Measurements from ENCODE around the gene ATP1A2.
"Not testable (repeated sequence)": the region's sequence is repeated elsewhere in the genome, so short reads cannot be mapped to it uniquely, and the experiment has no call there.

Gene ATP1A2

GRCh38 chr1:160124705-160125478 is 9.3 kb downstream of the ATP1A2 start:
- peak; percentile 83 for DNase-seq (ENCODE audit: low spot score)

- peak; percentile 57 for DNase-seq (ENCODE audit: low spot score)
These were observed 10.2 kb downstream of the ATP1A2 start for GRCh38 chr1:160125746-160126145.

GRCh38 chr1:160126342-160126741 is 10.8 kb downstream of the ATP1A2 start:
- DNase-seq (ENCODE audit: low spot score) = not testable (repeated sequence)

- DNase-seq (ENCODE audit: low spot score) = no peak
These were observed 11.8 kb downstream of the ATP1A2 start for GRCh38 chr1:160127381-160127780.

- DNase-seq (ENCODE audit: low spot score) = peak; percentile 85
These were observed 12.4 kb downstream of the ATP1A2 start for GRCh38 chr1:160127865-160128523.

GRCh38 chr1:160128636-160129035 is 13.1 kb downstream of the ATP1A2 start:
- no peak for DNase-seq (ENCODE audit: low spot score)

GRCh38 chr1:160129046-160129445 is 13.5 kb downstream of the ATP1A2 start:
- DNase-seq (ENCODE audit: low spot score) = peak; percentile 52

GRCh38 chr1:160129558-160129957 is 14.0 kb downstream of the ATP1A2 start:
- no peak for DNase-seq (ENCODE audit: low spot score)

- no peak for DNase-seq (ENCODE audit: low spot score)
These were observed 14.4 kb downstream of the ATP1A2 start for GRCh38 chr1:160129966-160130365.

- no peak for DNase-seq (ENCODE audit: low spot score)
These were observed 14.9 kb downstream of the ATP1A2 start for GRCh38 chr1:160130486-160130885.

GRCh38 chr1:160130939-160131338 is 15.4 kb downstream of the ATP1A2 start:
- no peak for DNase-seq (ENCODE audit: low spot score)

GRCh38 chr1:160131803-160132565 is 16.4 kb downstream of the ATP1A2 start:
- DNase-seq (ENCODE audit: low spot score) = no peak

- no peak for DNase-seq (ENCODE audit: low spot score)
These were observed 18.6 kb downstream of the ATP1A2 start for GRCh38 chr1:160133990-160134770.

- DNase-seq (ENCODE audit: low spot score) = no peak
These were observed 19.4 kb downstream of the ATP1A2 start for GRCh38 chr1:160134791-160135572.

GRCh38 chr1:160136121-160136925 is 20.8 kb downstream of the ATP1A2 start:
- no peak for DNase-seq (ENCODE audit: low spot score)

- no peak for DNase-seq (ENCODE audit: low spot score)
These were observed 21.3 kb downstream of the ATP1A2 start for GRCh38 chr1:160136926-160137200.

GRCh38 chr1:160137216-160137862 is 21.8 kb downstream of the ATP1A2 start:
- DNase-seq (ENCODE audit: low spot score) = no peak

- no peak for DNase-seq (ENCODE audit: low spot score)
These were observed 24.3 kb downstream of the ATP1A2 start for GRCh38 chr1:160139840-160140239.

GRCh38 chr1:160143695-160144094 is 28.1 kb downstream of the ATP1A2 start:
- no peak for DNase-seq (ENCODE audit: low spot score)

GRCh38 chr1:160144921-160145320 is 29.4 kb downstream of the ATP1A2 start:
- peak; percentile 60 for DNase-seq (ENCODE audit: low spot score)
